HCT116 (cell line): ENCODE results near the gene RASL10A. TPM values are rescaled to one million over a fixed set of nuclear protein-coding genes. Genes with fewer than 3 reads are reported as not detected.

Source experiments
- ATAC-seq: fragments of 200-7000 bp; cut with Tn5 transposase; 2 replicates; pipeline ENCODE4 v1.9.1; 2020; ENCODE audit warnings: mild to moderate bottlenecking, moderate library complexity
- BruUV-seq: library from RNA; stranded (reverse); fragments of 400-500 nt; replicated peaks from 2 replicates; lab custom pipeline; 2021; lab: Mats Ljungman, UMichigan
- CTCF ChIA-PET: fragments of 300-600 bp; sonication (Branson Sonifier 250); formaldehyde crosslinking; loops from one replicate; lab custom pipeline; 2021; ENCODE audit warnings: antibody characterized with exemption; lab: Charles Lee
- POLR2A ChIA-PET: fragments of 300-600, 350-600 bp; sonication (Branson Sonifier 250); formaldehyde crosslinking; loops from one replicate; lab custom pipeline; 2021; ENCODE audit warnings: antibody characterized with exemption; lab: Charles Lee
- RAD21 ChIA-PET, 2 experiments: fragments of 300-600 bp; sonication (Branson Sonifier 250); formaldehyde crosslinking; loops; one replicate each; lab custom pipeline; 2023; ENCODE audit warnings: low total read pairs in 2 of 2; ENCODE audit not compliant: uncharacterized antibody in 2 of 2, unreplicated experiment in 2 of 2, low non-redundant PET in 1 of 2; lab: Charles Lee
- DNase-seq: peaks from one replicate; pipeline ENCODE4 v3.0.0-alpha.2; 2010; ENCODE audit warnings: low read depth, low spot score
- H2AFZ ChIP-seq: fragments of 200-600 bp; shearing (Covaris generic), sonication (generic); 2 replicates; pipeline ENCODE4 v1.6.1; 2017; ENCODE audit warnings: low read depth, mixed run types, mixed read lengths, antibody characterized with exemption, low read length; ENCODE audit not compliant: poor library complexity, severe bottlenecking
- H3K27ac ChIP-seq: 2 replicates; pipeline ENCODE4 v1.5.1; 2012; ENCODE audit warnings: low read depth, low read length
- H3K27me3 ChIP-seq: fragments of 200-600 bp; sonication (generic); 2 replicates; pipeline ENCODE4 v1.6.1; 2016; ENCODE audit warnings: mixed run types, low read length, mixed read lengths; ENCODE audit not compliant: insufficient read depth
- H3K36me3 ChIP-seq, 2 experiments: fragments of 200-500 bp in 1 of 2; fragments of 200-600 bp in 1 of 2; sonication (Bioruptor generic) in 1 of 2; sonication (generic) in 1 of 2; 2 replicates each; pipeline versions ENCODE4 v1.5.1 to v1.6.1; 2014 to 2016; ENCODE audit warnings: low read length in 2 of 2, inconsistent platforms in 1 of 2, mixed read lengths in 1 of 2, mixed run types in 1 of 2; ENCODE audit not compliant: insufficient read depth in 2 of 2, control insufficient read depth in 1 of 2
- H3K4me1 ChIP-seq, 2 experiments: fragments of 200-600 bp in 1 of 2; sonication (generic) in 1 of 2; 2 replicates each; pipeline versions ENCODE4 v1.5.1 to v1.6.1; 2012 to 2017; ENCODE audit warnings: low read length in 2 of 2, inconsistent platforms in 1 of 2, mild to moderate bottlenecking in 1 of 2, mixed read lengths in 1 of 2, mixed run types in 1 of 2, moderate library complexity in 1 of 2; ENCODE audit not compliant: insufficient read depth in 2 of 2, control insufficient read depth in 1 of 2
- H3K4me2 ChIP-seq: fragments of 200-600 bp; sonication (generic); 2 replicates; pipeline ENCODE4 v1.6.1; 2017; ENCODE audit warnings: mixed run types, low read length, mixed read lengths
- H3K4me3 ChIP-seq, 2 experiments: fragments of 200-600 bp in 1 of 2; sonication (generic) in 1 of 2; replicated peaks in 1 of 2; 2 replicates each; pipeline ENCODE4 v1.5.1; 2011 to 2016; ENCODE audit warnings: low read length in 2 of 2, control low read depth in 1 of 2, low read depth in 1 of 2, mild to moderate bottlenecking in 1 of 2, mixed read lengths in 1 of 2, mixed run types in 1 of 2
- H3K79me2 ChIP-seq: fragments of 200-600 bp; sonication (generic); 2 replicates; pipeline ENCODE4 v1.6.1; 2017; ENCODE audit warnings: mild to moderate bottlenecking, mixed run types, low read length, moderate library complexity, mixed read lengths; ENCODE audit not compliant: insufficient read depth
- H3K9ac ChIP-seq: fragments of 200-600 bp; sonication (generic); 2 replicates; pipeline ENCODE4 v1.6.1; 2016; ENCODE audit warnings: low read length, mixed read lengths
- H3K9me2 ChIP-seq: fragments of 200-600 bp; sonication (generic), shearing (Covaris generic); 2 replicates; pipeline ENCODE4 v1.6.1; 2017; ENCODE audit warnings: mixed run types, mild to moderate bottlenecking, moderate library complexity; ENCODE audit not compliant: insufficient read depth
- H3K9me3 ChIP-seq, 2 experiments: fragments of 200-500 bp in 1 of 2; fragments of 200-600 bp in 1 of 2; sonication (Bioruptor generic) in 1 of 2; sonication (generic) in 1 of 2; 2 replicates each; pipeline ENCODE4 v1.6.1; 2014 to 2017; ENCODE audit warnings: low read length in 2 of 2, mixed read lengths in 2 of 2, inconsistent platforms in 1 of 2, low read depth in 1 of 2, mild to moderate bottlenecking in 1 of 2, mixed run types in 1 of 2, moderate library complexity in 1 of 2; ENCODE audit not compliant: control insufficient read depth in 1 of 2, insufficient read depth in 1 of 2
- H4K20me1 ChIP-seq: fragments of 200-600 bp; sonication (generic), shearing (Covaris generic); 2 replicates; pipeline ENCODE4 v1.6.1; 2017; ENCODE audit warnings: mixed run types, mild to moderate bottlenecking, moderate library complexity; ENCODE audit not compliant: insufficient read depth
- CEBPB ChIP-seq: IDR thresholded peaks from 2 replicates; pipeline ENCODE4 v1.6.1; 2012; ENCODE audit warnings: low read depth
- ELF1 ChIP-seq: IDR thresholded peaks from 2 replicates; pipeline ENCODE4 v1.6.1; 2012; ENCODE audit warnings: low read depth, borderline replicate concordance
- EZH2 ChIP-seq: fragments of 200-600 bp; sonication (generic); IDR thresholded peaks from 2 replicates; pipeline ENCODE4 v1.6.1; 2017; ENCODE audit warnings: antibody characterized with exemption, mixed run types
- EZH2phosphoT487 ChIP-seq: fragments of 200-600 bp; IDR thresholded peaks from 2 replicates; pipeline ENCODE4 v1.6.1; 2018; ENCODE audit warnings: antibody characterized with exemption, borderline replicate concordance
- POLR2AphosphoS5 ChIP-seq: IDR thresholded peaks from 2 replicates; pipeline ENCODE4 v1.6.1; 2011; ENCODE audit warnings: mild to moderate bottlenecking, low read depth, low read length, moderate library complexity
- RAD21 ChIP-seq: IDR thresholded peaks from 2 replicates; pipeline ENCODE4 v1.6.1; 2012; ENCODE audit warnings: low read depth, mild to moderate bottlenecking
- YY1 ChIP-seq: IDR thresholded peaks from 2 replicates; pipeline ENCODE4 v1.6.1; 2011; ENCODE audit warnings: low read length, low read depth, moderate library complexity, mild to moderate bottlenecking; ENCODE audit not compliant: insufficient replicate concordance; ENCODE audit errors: extremely low read depth
- ZFX ChIP-seq: fragments of 450-650 bp; IDR thresholded peaks from 2 replicates; pipeline ENCODE4 v1.6.1; 2017
- intact Hi-C: fragments of 100-400 bp; cut with micrococcal nuclease; formaldehyde crosslinking; loops from 2 replicates; pipeline ENCODE4 v1.10.0; 2022
- total RNA-seq: library from RNA; stranded (reverse); gene quantifications from one replicate; pipeline ENCODE4 v1.2.1, GENCODE V29; 2021; ENCODE audit not compliant: unreplicated experiment
- TF ChIP-seq, protein P1 (sequence below), 3 experiments: fragments of 200-600 bp in 1 of 3; sonication (generic) in 1 of 3; IDR thresholded peaks in 2 of 3; conservative IDR thresholded peaks in 1 of 3; 2 replicates each; pipeline ENCODE4 v1.5.1; 2012 to 2017; ENCODE audit warnings: low read depth in 2 of 3, low read length in 2 of 3, antibody characterized with exemption in 1 of 3, borderline replicate concordance in 1 of 3, control low read depth in 1 of 3, mild to moderate bottlenecking in 1 of 3, mixed read lengths in 1 of 3, mixed run types in 1 of 3, moderate library complexity in 1 of 3; ENCODE audit not compliant: insufficient read depth in 1 of 3
- TF ChIP-seq, protein P2 (sequence below): IDR thresholded peaks from 2 replicates; pipeline ENCODE4 v1.6.1; 2012; ENCODE audit warnings: low read depth
- TF ChIP-seq, protein P3 (sequence below): IDR thresholded peaks from 2 replicates; pipeline ENCODE4 v1.6.1; 2012
- TF ChIP-seq, protein P4 (sequence below): IDR thresholded peaks from 2 replicates; pipeline ENCODE4 v1.6.1; 2012

The RASL10A gene
- total RNA-seq, 1 experiment from 2014 or later, result 0.96 TPM

DNA sequence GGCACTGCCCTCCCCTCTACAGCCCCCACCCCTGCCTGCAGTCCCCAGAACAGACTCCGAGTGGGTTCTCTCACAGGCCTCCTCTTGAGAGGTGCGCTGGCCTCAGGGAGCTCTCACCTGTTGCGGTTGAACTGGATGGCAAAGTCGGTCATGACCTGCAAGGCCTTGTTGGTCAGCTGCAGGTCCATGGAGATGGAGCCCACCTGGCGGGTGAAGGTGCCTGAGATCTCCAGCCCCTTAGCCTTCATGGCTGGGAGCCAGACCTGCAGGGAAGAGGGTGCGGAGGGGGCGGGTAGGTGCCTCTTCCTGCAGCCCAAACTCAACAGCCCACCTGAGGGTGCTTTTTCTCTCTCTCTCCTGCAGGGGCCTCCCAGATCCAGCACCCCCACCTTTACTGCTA, 18.7 kb upstream of the RASL10A start:
- Histone ChIP-seq H3K4me2 (no peak overlapping the region), H3K27me3 (no peaks in the 10 kb centered on the region), H3K9me2 (no peaks in the 10 kb centered on the region), H2AFZ (no peak overlapping the region), H3K27ac (no peak overlapping the region), H3K4me1 (peaks cover 0 to under 1% of the 10 kb centered on the region in 2 experiments; a peak in 1 of 4 replicates), H3K4me3 (no peak overlapping the region), H3K36me3 (peaks cover 8 to 16% of the 10 kb centered on the region in 2 experiments), H3K9me3 (no peaks in the 10 kb centered on the region), H3K9ac (no peak overlapping the region), H4K20me1 (no peaks in the 10 kb centered on the region), H3K79me2 (no peaks in the 10 kb centered on the region)
- intact Hi-C loops, result no loop called here
- DNase-seq (no peak), ATAC-seq (0 out of 2 replicates have a peak, but pooled peaks have one; percentile 31)
- ChIA-PET RAD21 (no interaction called here), CTCF (no interaction called here), POLR2A (no interaction called here)
- TF ChIP-seq, protein P1, sequence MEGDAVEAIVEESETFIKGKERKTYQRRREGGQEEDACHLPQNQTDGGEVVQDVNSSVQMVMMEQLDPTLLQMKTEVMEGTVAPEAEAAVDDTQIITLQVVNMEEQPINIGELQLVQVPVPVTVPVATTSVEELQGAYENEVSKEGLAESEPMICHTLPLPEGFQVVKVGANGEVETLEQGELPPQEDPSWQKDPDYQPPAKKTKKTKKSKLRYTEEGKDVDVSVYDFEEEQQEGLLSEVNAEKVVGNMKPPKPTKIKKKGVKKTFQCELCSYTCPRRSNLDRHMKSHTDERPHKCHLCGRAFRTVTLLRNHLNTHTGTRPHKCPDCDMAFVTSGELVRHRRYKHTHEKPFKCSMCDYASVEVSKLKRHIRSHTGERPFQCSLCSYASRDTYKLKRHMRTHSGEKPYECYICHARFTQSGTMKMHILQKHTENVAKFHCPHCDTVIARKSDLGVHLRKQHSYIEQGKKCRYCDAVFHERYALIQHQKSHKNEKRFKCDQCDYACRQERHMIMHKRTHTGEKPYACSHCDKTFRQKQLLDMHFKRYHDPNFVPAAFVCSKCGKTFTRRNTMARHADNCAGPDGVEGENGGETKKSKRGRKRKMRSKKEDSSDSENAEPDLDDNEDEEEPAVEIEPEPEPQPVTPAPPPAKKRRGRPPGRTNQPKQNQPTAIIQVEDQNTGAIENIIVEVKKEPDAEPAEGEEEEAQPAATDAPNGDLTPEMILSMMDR (IDR thresholded peaks at IDR 0.05 in 2 of 3, conservative IDR thresholded peaks at IDR 0.05 in 1 of 3; ENCODE audit: borderline replicate concordance in 1 of 3, insufficient read depth in 1 of 3, low read depth in 2 of 3, low read length in 2 of 3), result no peak
- no peak for TF ChIP-seq RAD21
- TF ChIP-seq, protein P2, sequence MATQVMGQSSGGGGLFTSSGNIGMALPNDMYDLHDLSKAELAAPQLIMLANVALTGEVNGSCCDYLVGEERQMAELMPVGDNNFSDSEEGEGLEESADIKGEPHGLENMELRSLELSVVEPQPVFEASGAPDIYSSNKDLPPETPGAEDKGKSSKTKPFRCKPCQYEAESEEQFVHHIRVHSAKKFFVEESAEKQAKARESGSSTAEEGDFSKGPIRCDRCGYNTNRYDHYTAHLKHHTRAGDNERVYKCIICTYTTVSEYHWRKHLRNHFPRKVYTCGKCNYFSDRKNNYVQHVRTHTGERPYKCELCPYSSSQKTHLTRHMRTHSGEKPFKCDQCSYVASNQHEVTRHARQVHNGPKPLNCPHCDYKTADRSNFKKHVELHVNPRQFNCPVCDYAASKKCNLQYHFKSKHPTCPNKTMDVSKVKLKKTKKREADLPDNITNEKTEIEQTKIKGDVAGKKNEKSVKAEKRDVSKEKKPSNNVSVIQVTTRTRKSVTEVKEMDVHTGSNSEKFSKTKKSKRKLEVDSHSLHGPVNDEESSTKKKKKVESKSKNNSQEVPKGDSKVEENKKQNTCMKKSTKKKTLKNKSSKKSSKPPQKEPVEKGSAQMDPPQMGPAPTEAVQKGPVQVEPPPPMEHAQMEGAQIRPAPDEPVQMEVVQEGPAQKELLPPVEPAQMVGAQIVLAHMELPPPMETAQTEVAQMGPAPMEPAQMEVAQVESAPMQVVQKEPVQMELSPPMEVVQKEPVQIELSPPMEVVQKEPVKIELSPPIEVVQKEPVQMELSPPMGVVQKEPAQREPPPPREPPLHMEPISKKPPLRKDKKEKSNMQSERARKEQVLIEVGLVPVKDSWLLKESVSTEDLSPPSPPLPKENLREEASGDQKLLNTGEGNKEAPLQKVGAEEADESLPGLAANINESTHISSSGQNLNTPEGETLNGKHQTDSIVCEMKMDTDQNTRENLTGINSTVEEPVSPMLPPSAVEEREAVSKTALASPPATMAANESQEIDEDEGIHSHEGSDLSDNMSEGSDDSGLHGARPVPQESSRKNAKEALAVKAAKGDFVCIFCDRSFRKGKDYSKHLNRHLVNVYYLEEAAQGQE, result no peak
- TF ChIP-seq ELF1, result no peak
- TF ChIP-seq EZH2, result no peak
- TF ChIP-seq YY1, result no peak
- no peak for TF ChIP-seq ZFX
- no peak for TF ChIP-seq EZH2phosphoT487
- no peak for TF ChIP-seq POLR2AphosphoS5
- TF ChIP-seq, protein P3, sequence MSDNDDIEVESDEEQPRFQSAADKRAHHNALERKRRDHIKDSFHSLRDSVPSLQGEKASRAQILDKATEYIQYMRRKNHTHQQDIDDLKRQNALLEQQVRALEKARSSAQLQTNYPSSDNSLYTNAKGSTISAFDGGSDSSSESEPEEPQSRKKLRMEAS, result no peak
- TF ChIP-seq, protein P4, sequence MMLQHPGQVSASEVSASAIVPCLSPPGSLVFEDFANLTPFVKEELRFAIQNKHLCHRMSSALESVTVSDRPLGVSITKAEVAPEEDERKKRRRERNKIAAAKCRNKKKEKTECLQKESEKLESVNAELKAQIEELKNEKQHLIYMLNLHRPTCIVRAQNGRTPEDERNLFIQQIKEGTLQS, result no peak
- no peak for TF ChIP-seq CEBPB
- BruUV-seq, result no TSS peak
